Activated CD4-positive, alpha-beta memory T cell treated with anti-CD3 and anti-CD28 coated beads, Interleukin-2, amount 10 ng/mL, durations not matched to agents 7 days and 5 days (primary cell): ENCODE data around the gene UNC79. TPM values are rescaled to one million over a fixed set of nuclear protein-coding genes. Genes with fewer than 3 reads are reported as not detected.
"Not testable (repeated sequence)": the region's sequence is repeated elsewhere in the genome, so short reads cannot be mapped to it uniquely, and the experiment has no call there.

Experiments used
- CTCF ChIA-PET: fragments of 350-600 bp; sonication (Branson Sonifier 250); formaldehyde crosslinking; loops from one replicate; lab custom pipeline; 2021; ENCODE audit warnings: antibody characterized with exemption, inconsistent platforms; lab: Charles Lee
- POLR2A ChIA-PET: fragments of 350-600 bp; sonication (Branson Sonifier 250); formaldehyde crosslinking; loops from one replicate; lab custom pipeline; 2021; ENCODE audit warnings: antibody characterized with exemption; lab: Charles Lee
- DNase-seq: peaks from one replicate; pipeline ENCODE4 v3.0.0-alpha.2; 2020
- H3K27ac Mint-ChIP-seq: one replicate; pipeline ENCODE4 v1.8.0; 2021; ENCODE audit warnings: mild to moderate bottlenecking, mixed read lengths
- H3K27me3 Mint-ChIP-seq: one replicate; pipeline ENCODE4 v1.8.0; 2021; ENCODE audit warnings: mixed read lengths
- H3K36me3 Mint-ChIP-seq: one replicate; pipeline ENCODE4 v1.8.0; 2021; ENCODE audit warnings: low read depth, mixed read lengths
- H3K4me1 Mint-ChIP-seq: one replicate; pipeline ENCODE4 v1.8.0; 2021; ENCODE audit warnings: mixed read lengths
- H3K4me3 Mint-ChIP-seq: one replicate; pipeline ENCODE4 v1.8.0; 2021; ENCODE audit warnings: mild to moderate bottlenecking, mixed read lengths
- H3K9me3 Mint-ChIP-seq: one replicate; pipeline ENCODE4 v1.8.0; 2021; ENCODE audit warnings: mixed read lengths
- total RNA-seq, 2 experiments: library from RNA; stranded (reverse); gene quantifications; one replicate each; pipeline ENCODE4 v1.2.3, GENCODE V29; 2021

The UNC79 gene
- under 1 TPM in 1 of 2 experiments, not detected in 1; 0.03 TPM for total RNA-seq

GRCh38 chr14:93430315-93431035 is at the start of gene UNC79:
TSS of gene UNC79 (plus strand) at chr14:93430939. CDS start at chr14:93431030, 91 bp downstream.
- Mint-ChIP-seq H3K4me1 (no peaks in the 10 kb centered on the region), H3K27me3 (peaks cover 28% of the 10 kb centered on the region), H3K27ac (no peak within 1 kb of the TSS), H3K4me3 (no peak within 1 kb of the TSS), H3K36me3 (no peaks in the 10 kb centered on the region), H3K9me3 (peaks cover 2% of the 10 kb centered on the region)
- DNase-seq, result no peak
- ChIA-PET CTCF (no interaction called here), POLR2A (no interaction called here)

- DNase-seq, result no peak
- ChIA-PET CTCF (no interaction called here), POLR2A (no interaction called here)
- H3K27me3 Mint-ChIP-seq, result peaks cover 41% of the 10 kb centered on the region
- H3K4me1 Mint-ChIP-seq, result no peaks in the 10 kb centered on the region
- no peak overlapping the region for H3K27ac Mint-ChIP-seq
- no peaks in the 10 kb centered on the region for H3K36me3 Mint-ChIP-seq
- no peak overlapping the region for H3K4me3 Mint-ChIP-seq
- H3K9me3 Mint-ChIP-seq, result no peaks in the 10 kb centered on the region
Observed at GRCh38 chr14:93381644-93382043, 49.1 kb upstream of the UNC79 start.

- DNase-seq, H3K27ac Mint-ChIP-seq, CTCF ChIA-PET, POLR2A ChIA-PET, H3K9me3 Mint-ChIP-seq, H3K4me1 Mint-ChIP-seq, H3K36me3 Mint-ChIP-seq, H3K4me3 Mint-ChIP-seq: not testable (repeated sequence)
- peaks cover 45% of the 10 kb centered on the region for H3K27me3 Mint-ChIP-seq
Observed at GRCh38 chr14:93384256-93384655, 46.5 kb upstream of the UNC79 start.

GRCh38 chr14:93395231-93395630 is 35.5 kb upstream of the UNC79 start:
- Mint-ChIP-seq H3K27me3 (peaks cover 13% of the 10 kb centered on the region), H3K27ac (no peak overlapping the region), H3K36me3 (no peaks in the 10 kb centered on the region), H3K4me3 (no peak overlapping the region), H3K4me1 (no peaks in the 10 kb centered on the region), H3K9me3 (no peaks in the 10 kb centered on the region)
- POLR2A ChIA-PET, result no interaction called here
- CTCF ChIA-PET, result no interaction called here
- no peak for DNase-seq

GRCh38 chr14:93396456-93396855 is 34.3 kb upstream of the UNC79 start:
- Mint-ChIP-seq H3K9me3 (no peaks in the 10 kb centered on the region), H3K4me3 (no peak overlapping the region), H3K27ac (no peak overlapping the region), H3K27me3 (peaks cover 16% of the 10 kb centered on the region), H3K36me3 (no peaks in the 10 kb centered on the region), H3K4me1 (no peaks in the 10 kb centered on the region)
- DNase-seq, result no peak
- CTCF ChIA-PET, result no interaction called here
- POLR2A ChIA-PET, result no interaction called here

GRCh38 chr14:93398491-93398890 is 32.2 kb upstream of the UNC79 start:
- H3K36me3 Mint-ChIP-seq, result no peaks in the 10 kb centered on the region
- ChIA-PET CTCF (no interaction called here), POLR2A (no interaction called here)
- peaks cover 18% of the 10 kb centered on the region for H3K27me3 Mint-ChIP-seq
- no peak overlapping the region for H3K27ac Mint-ChIP-seq
- H3K9me3 Mint-ChIP-seq, result no peaks in the 10 kb centered on the region
- DNase-seq, result no peak
- no peak overlapping the region for H3K4me3 Mint-ChIP-seq
- H3K4me1 Mint-ChIP-seq, result no peaks in the 10 kb centered on the region

GRCh38 chr14:93402951-93403350 is 27.8 kb upstream of the UNC79 start:
- Mint-ChIP-seq H3K27ac (no peak overlapping the region), H3K4me1 (no peaks in the 10 kb centered on the region), H3K4me3 (no peak overlapping the region), H3K9me3 (no peaks in the 10 kb centered on the region), H3K36me3 (no peaks in the 10 kb centered on the region), H3K27me3 (peaks cover 18% of the 10 kb centered on the region)
- CTCF ChIA-PET, result no interaction called here
- DNase-seq, result no peak
- POLR2A ChIA-PET, result no interaction called here

- no peak overlapping the region for H3K4me3 Mint-ChIP-seq
- ChIA-PET POLR2A (no interaction called here), CTCF (no interaction called here)
- no peaks in the 10 kb centered on the region for H3K36me3 Mint-ChIP-seq
- H3K27ac Mint-ChIP-seq, result no peak overlapping the region
- no peaks in the 10 kb centered on the region for H3K4me1 Mint-ChIP-seq
- H3K27me3 Mint-ChIP-seq, result no peaks in the 10 kb centered on the region
- no peak for DNase-seq
- H3K9me3 Mint-ChIP-seq, result no peaks in the 10 kb centered on the region
Observed at GRCh38 chr14:93410021-93410420, 20.7 kb upstream of the UNC79 start.

GRCh38 chr14:93410893-93411292 is 19.8 kb upstream of the UNC79 start:
- no peaks in the 10 kb centered on the region for H3K36me3 Mint-ChIP-seq
- no peaks in the 10 kb centered on the region for H3K4me1 Mint-ChIP-seq
- POLR2A ChIA-PET, result no interaction called here

GRCh38 chr14:93425136-93425535 is 5.6 kb upstream of the UNC79 start:
- CTCF ChIA-PET, H3K4me1 Mint-ChIP-seq, H3K4me3 Mint-ChIP-seq, H3K9me3 Mint-ChIP-seq, DNase-seq, H3K36me3 Mint-ChIP-seq, POLR2A ChIA-PET, H3K27ac Mint-ChIP-seq: not testable (repeated sequence)
- peaks cover 12% of the 10 kb centered on the region for H3K27me3 Mint-ChIP-seq

More at GRCh38 chr14:93410893-93411292, 19.8 kb upstream of the UNC79 start:
- H3K9me3 Mint-ChIP-seq, result no peaks in the 10 kb centered on the region
- no peaks in the 10 kb centered on the region for H3K27me3 Mint-ChIP-seq
- no peak for DNase-seq
- CTCF ChIA-PET, result no interaction called here
- no peak overlapping the region for H3K4me3 Mint-ChIP-seq
- no peak overlapping the region for H3K27ac Mint-ChIP-seq

- Mint-ChIP-seq H3K36me3 (no peaks in the 10 kb centered on the region), H3K27ac (no peak overlapping the region), H3K4me1 (no peaks in the 10 kb centered on the region), H3K27me3 (peaks cover 16% of the 10 kb centered on the region), H3K4me3 (no peak overlapping the region), H3K9me3 (peaks cover 2% of the 10 kb centered on the region)
- no peak for DNase-seq
- ChIA-PET POLR2A (no interaction called here), CTCF (no interaction called here)
Observed at GRCh38 chr14:93426750-93427149, 4.0 kb upstream of the UNC79 start.

- no peaks in the 10 kb centered on the region for H3K36me3 Mint-ChIP-seq
- ChIA-PET CTCF (no interaction called here), POLR2A (no interaction called here)
- H3K27ac Mint-ChIP-seq, result no peak overlapping the region
- no peak for DNase-seq
- no peak overlapping the region for H3K4me3 Mint-ChIP-seq
- peaks cover 33% of the 10 kb centered on the region for H3K27me3 Mint-ChIP-seq
- H3K4me1 Mint-ChIP-seq, result no peaks in the 10 kb centered on the region
- peaks cover 2% of the 10 kb centered on the region for H3K9me3 Mint-ChIP-seq
Observed at GRCh38 chr14:93431036-93431670, 414 bp downstream of the UNC79 start.

- no peak overlapping the region for H3K4me3 Mint-ChIP-seq
- DNase-seq, result no peak
- H3K9me3 Mint-ChIP-seq, result no peaks in the 10 kb centered on the region
- H3K4me1 Mint-ChIP-seq, result no peaks in the 10 kb centered on the region
- POLR2A ChIA-PET, result no interaction called here
- H3K27me3 Mint-ChIP-seq, result peaks cover 9% of the 10 kb centered on the region
- CTCF ChIA-PET, result no interaction called here
- H3K27ac Mint-ChIP-seq, result no peak overlapping the region
- no peaks in the 10 kb centered on the region for H3K36me3 Mint-ChIP-seq
Observed at GRCh38 chr14:93454224-93454623, 23.5 kb downstream of the UNC79 start.

- ChIA-PET POLR2A (no interaction called here), CTCF (no interaction called here)
- Mint-ChIP-seq H3K4me1 (no peaks in the 10 kb centered on the region), H3K4me3 (no peak overlapping the region), H3K27me3 (peaks cover 9% of the 10 kb centered on the region), H3K27ac (no peak overlapping the region), H3K9me3 (no peaks in the 10 kb centered on the region), H3K36me3 (no peaks in the 10 kb centered on the region)
- no peak for DNase-seq
Observed at GRCh38 chr14:93456356-93456755, 25.6 kb downstream of the UNC79 start.
